ENCODE data around the gene VPS35L.
A peak's percentile ranks its signal among the peaks of the same experiment; 100 is the strongest.

Gene VPS35L

DNA sequence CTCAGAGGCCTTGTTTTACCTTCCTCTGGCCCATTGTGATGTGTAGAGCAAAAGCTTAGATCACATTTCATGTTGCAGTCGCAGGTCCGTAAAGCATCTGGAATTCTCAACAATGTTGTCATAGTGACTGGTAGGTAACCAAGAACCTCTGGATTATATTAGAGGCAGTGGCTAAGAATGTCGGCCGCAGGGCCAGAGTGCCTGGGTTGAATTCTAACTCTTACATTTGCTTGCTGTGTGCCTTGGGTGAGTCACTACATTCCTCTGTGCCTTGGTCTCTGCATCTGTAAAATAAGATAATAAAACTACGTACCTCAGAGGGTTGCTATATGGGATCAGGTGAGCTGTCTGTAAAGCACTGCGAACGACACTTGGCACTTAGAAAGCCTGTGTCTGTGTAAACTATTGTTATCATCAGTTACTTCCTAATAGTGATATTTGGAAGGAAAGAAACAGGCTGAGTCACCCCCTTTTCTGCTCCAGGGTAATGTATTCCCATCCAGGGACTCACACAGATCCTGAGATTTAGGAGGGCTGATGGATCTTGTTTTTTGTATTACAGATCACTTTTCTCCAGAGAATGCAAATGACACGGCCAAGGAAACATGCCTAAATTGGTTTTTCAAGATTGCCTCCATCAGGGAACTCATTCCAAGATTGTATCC is 52.2 kb downstream of the VPS35L start:
- H3K36me3 ChIP-seq = no peaks in the 10 kb centered on the region
- H3K27ac ChIP-seq = no peak overlapping the region
- H3K9ac ChIP-seq = no peak overlapping the region
- H3K4me1 ChIP-seq = no peaks in the 10 kb centered on the region
- peaks cover 9% of the 10 kb centered on the region; the same call in 1 of the 2 replicates for H3K9me3 ChIP-seq
- no peaks in the 10 kb centered on the region for H4K20me1 ChIP-seq
- no peak overlapping the region for H3K4me3 ChIP-seq
- no peak overlapping the region for H3K4me2 ChIP-seq
- no peak for TF ChIP-seq Cebpa-rat (IDR thresholded peaks at IDR 0.05)
- no peaks in the 10 kb centered on the region for H3K27me3 ChIP-seq

DNA sequence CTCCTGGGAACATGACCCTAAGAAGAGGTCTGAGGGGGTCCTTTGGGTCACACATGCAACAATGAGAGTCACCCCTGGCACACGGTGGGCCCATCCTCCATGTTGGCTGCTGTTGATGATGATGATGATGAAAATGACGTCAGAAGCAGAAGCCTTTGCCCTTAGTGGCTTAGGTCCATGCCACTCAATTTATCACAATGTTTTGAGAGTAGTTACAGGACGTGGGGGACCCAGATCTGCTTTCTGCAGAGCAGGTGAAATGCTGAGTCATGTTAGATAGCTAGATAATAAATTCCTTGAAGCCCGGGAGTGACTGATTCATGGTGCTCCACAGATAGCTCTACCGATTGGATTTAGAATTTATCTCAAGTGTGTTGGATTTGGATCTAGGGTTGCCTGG is 53.9 kb downstream of the VPS35L start:
- no peak overlapping the region for H3K4me2 ChIP-seq
- H3K36me3 ChIP-seq = no peaks in the 10 kb centered on the region
- H3K9me3 ChIP-seq = peaks cover 9% of the 10 kb centered on the region; the same call in 1 of the 2 replicates
- no peak overlapping the region for H3K27ac ChIP-seq
- H3K9ac ChIP-seq = no peak overlapping the region
- TF ChIP-seq Cebpa-rat (IDR thresholded peaks at IDR 0.05) = no peak
- no peaks in the 10 kb centered on the region for H3K27me3 ChIP-seq
- H4K20me1 ChIP-seq = no peaks in the 10 kb centered on the region
- no peak overlapping the region for H3K4me3 ChIP-seq
- H3K4me1 ChIP-seq = no peaks in the 10 kb centered on the region

DNA sequence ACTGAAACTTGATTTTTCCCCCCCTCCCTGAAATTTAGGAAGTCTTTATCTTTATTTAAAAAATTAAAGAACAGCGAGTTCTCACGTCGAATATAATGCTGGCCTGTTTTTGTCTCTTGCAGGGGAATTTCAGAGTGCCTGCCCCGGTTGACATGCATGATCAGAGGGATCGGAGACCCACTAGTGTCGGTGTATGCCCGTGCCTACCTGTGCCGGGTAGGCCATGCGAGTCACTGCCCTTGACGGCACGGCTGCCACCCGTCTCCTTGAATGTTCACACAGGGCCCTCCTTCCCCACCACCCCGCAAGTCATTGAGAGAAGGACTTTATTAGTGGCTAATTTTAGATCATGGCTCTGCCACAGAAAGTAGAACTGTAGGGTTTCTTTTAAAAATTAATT is 54.7 kb downstream of the VPS35L start:
- H3K27ac ChIP-seq = no peak overlapping the region
- H3K4me3 ChIP-seq = no peak overlapping the region
- peaks cover 9% of the 10 kb centered on the region; the same call in 1 of the 2 replicates for H3K9me3 ChIP-seq
- no peaks in the 10 kb centered on the region for H3K27me3 ChIP-seq
- TF ChIP-seq Cebpa-rat (IDR thresholded peaks at IDR 0.05) = no peak
- no peak overlapping the region for H3K9ac ChIP-seq
- no peaks in the 10 kb centered on the region for H3K4me1 ChIP-seq
- no peak overlapping the region for H3K4me2 ChIP-seq
- H4K20me1 ChIP-seq = no peaks in the 10 kb centered on the region
- no peaks in the 10 kb centered on the region for H3K36me3 ChIP-seq

DNA sequence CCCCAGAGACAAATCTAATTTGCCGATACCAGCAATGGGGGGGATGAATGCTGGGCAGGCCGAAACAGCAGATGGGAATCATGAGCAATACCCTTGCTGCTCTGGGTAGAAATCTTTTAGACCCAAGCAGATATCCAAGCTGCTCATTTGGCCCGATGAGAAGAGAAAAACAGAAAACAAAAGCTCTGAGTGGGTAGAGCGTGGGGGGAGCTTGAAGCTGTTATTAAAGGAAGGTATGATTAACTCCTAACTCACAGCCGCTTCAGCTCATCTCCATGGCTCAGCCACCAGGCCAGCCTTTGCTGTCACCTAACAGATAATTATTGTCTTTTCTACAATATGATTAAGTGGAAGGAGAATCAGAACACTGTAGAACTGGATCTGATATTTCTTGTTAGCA is 58.3 kb downstream of the VPS35L start:
- H3K4me1 ChIP-seq = no peaks in the 10 kb centered on the region
- no peaks in the 10 kb centered on the region for H3K27me3 ChIP-seq
- no peak for TF ChIP-seq Cebpa-rat (IDR thresholded peaks at IDR 0.05)
- no peaks in the 10 kb centered on the region for H3K36me3 ChIP-seq
- H3K4me2 ChIP-seq = no peak overlapping the region
- H3K9ac ChIP-seq = no peak overlapping the region
- H3K4me3 ChIP-seq = no peak overlapping the region
- H4K20me1 ChIP-seq = no peaks in the 10 kb centered on the region
- no peaks in the 10 kb centered on the region for H3K9me3 ChIP-seq
- no peak overlapping the region for H3K27ac ChIP-seq

DNA sequence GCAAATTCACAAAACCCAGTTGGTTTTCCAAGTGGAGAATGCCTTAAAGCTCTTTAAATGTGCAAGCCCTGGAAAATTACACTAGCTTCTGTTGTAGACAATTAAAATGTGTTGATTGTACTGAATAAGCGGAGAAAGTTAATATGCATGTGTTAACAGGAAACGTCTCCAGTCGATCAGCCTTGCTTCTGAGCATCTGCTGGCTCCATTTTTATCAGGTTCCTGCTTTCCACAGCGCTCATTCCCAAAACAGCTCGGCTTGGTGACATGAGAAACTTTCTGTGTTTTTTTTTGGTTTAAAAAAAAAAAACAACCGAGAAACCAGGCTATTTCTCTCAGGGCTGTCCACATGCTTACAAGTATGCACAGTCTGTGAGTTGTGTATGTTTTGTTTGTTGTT is 60.7 kb downstream of the VPS35L start:
- Histone ChIP-seq H3K4me1 (no peaks in the 10 kb centered on the region), H3K9ac (no peak overlapping the region), H3K9me3 (no peaks in the 10 kb centered on the region), H3K4me3 (no peak overlapping the region), H3K27ac (no peak overlapping the region), H4K20me1 (no peaks in the 10 kb centered on the region), H3K4me2 (no peak overlapping the region), H3K27me3 (no peaks in the 10 kb centered on the region), H3K36me3 (no peaks in the 10 kb centered on the region)
- no peak for TF ChIP-seq Cebpa-rat (IDR thresholded peaks at IDR 0.05)

- Histone ChIP-seq H3K9me3 (no peaks in the 10 kb centered on the region), H3K4me1 (no peaks in the 10 kb centered on the region), H3K4me2 (no peak overlapping the region), H3K4me3 (no peak overlapping the region), H3K9ac (no peak overlapping the region), H3K27ac (no peak overlapping the region), H4K20me1 (no peaks in the 10 kb centered on the region), H3K27me3 (no peaks in the 10 kb centered on the region), H3K36me3 (no peaks in the 10 kb centered on the region)
- no peak for TF ChIP-seq Cebpa-rat (IDR thresholded peaks at IDR 0.05)
These were observed 63.4 kb downstream of the VPS35L start for GRCh38 chr16:19618876-19619275.

GRCh38 chr16:19621445-19621844 is 65.9 kb downstream of the VPS35L start:
- Histone ChIP-seq H3K4me2 (no peak overlapping the region), H3K36me3 (no peaks in the 10 kb centered on the region), H4K20me1 (no peaks in the 10 kb centered on the region), H3K4me1 (no peaks in the 10 kb centered on the region), H3K9me3 (no peaks in the 10 kb centered on the region), H3K27me3 (no peaks in the 10 kb centered on the region), H3K9ac (no peak overlapping the region), H3K27ac (no peak overlapping the region), H3K4me3 (no peak overlapping the region)
- TF ChIP-seq Cebpa-rat (IDR thresholded peaks at IDR 0.05) = no peak

GRCh38 chr16:19625039-19625438 is 69.5 kb downstream of the VPS35L start:
- Histone ChIP-seq H3K4me2 (no peak overlapping the region), H3K9ac (no peak overlapping the region)
- no peak for TF ChIP-seq Cebpa-rat (IDR thresholded peaks at IDR 0.05)

GRCh38 chr16:19636436-19637267 is 81.1 kb downstream of the VPS35L start:
- no peak overlapping the region for H3K4me3 ChIP-seq

More at GRCh38 chr16:19625039-19625438, 69.5 kb downstream of the VPS35L start:
- Histone ChIP-seq H3K27ac (no peak overlapping the region), H3K36me3 (0 out of 2 replicates have a peak, but pooled peaks cover 12% of the 10 kb centered on the region), H3K27me3 (no peaks in the 10 kb centered on the region), H4K20me1 (no peaks in the 10 kb centered on the region), H3K9me3 (no peaks in the 10 kb centered on the region), H3K4me3 (no peak overlapping the region), H3K4me1 (no peaks in the 10 kb centered on the region)

GRCh38 chr16:19639986-19640421 is 84.5 kb downstream of the VPS35L start:
- Histone ChIP-seq H4K20me1 (no peaks in the 10 kb centered on the region), H3K4me1 (peaks cover 18% of the 10 kb centered on the region), H3K9ac (no peak overlapping the region), H3K9me3 (no peaks in the 10 kb centered on the region), H3K27ac (no peak overlapping the region), H3K27me3 (no peaks in the 10 kb centered on the region), H3K4me3 (no peak overlapping the region), H3K36me3 (no peaks in the 10 kb centered on the region), H3K4me2 (peak overlapping the region; percentile 46)
- no peak for TF ChIP-seq Cebpa-rat (IDR thresholded peaks at IDR 0.05)

More at GRCh38 chr16:19636436-19637267, 81.1 kb downstream of the VPS35L start:
- H3K4me2 ChIP-seq = no peak overlapping the region
- H3K27ac ChIP-seq = no peak overlapping the region
- no peaks in the 10 kb centered on the region for H3K27me3 ChIP-seq
- H3K9me3 ChIP-seq = no peaks in the 10 kb centered on the region
- H3K4me1 ChIP-seq = peaks cover 28% of the 10 kb centered on the region
- H3K36me3 ChIP-seq = peaks cover 9% of the 10 kb centered on the region
- no peaks in the 10 kb centered on the region for H4K20me1 ChIP-seq
- H3K9ac ChIP-seq = no peak overlapping the region
- no peak for TF ChIP-seq Cebpa-rat (IDR thresholded peaks at IDR 0.05)

Measured in BLaER1 (cell line).